ENCODE results near the gene GNG8.
"Not testable (repeated sequence)": the region's sequence is repeated elsewhere in the genome, so short reads cannot be mapped to it uniquely, and the experiment has no call there.

Gene GNG8

DNA sequence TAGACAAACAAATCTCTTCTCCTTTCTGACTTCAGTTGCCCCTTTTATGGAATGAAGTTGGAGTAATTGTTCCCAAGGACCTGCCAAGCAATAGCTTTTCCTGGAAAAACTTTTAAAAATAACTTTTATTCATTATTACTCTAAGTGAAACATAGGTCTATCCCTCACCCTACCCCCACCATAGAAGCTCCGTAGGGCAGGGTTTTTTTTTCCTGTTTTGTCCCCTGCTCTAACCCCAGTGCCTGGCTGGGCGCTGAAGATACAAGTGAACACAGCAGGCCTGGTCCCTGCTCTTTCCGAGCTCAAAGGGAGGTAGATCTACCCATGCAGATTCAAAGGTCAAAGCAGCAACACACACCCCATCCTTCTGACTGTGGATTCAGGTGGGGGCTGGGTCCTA lies 8.7 kb upstream of the GNG8 start:
- no peak for DNase-seq

DNA sequence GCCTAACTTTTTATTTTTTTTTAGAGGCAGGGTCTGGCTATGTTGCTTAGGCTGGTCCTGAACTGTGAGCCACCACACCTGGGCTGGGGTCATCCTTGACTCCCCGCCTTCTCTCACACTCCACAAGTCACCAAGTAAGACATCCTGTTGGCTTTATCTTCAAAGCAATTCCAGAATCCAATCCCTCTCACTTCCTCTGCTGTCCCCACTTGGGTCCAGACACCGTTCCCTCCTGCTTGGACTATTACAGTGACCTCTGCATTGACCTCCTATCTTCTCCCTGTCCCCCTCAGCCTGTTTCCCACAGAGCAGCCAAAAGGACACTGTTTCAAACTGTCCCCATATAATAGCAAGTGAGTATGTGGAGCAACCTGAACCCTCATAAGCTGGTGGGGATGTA lies 4.7 kb upstream of the GNG8 start:
- DNase-seq, result no peak

DNA sequence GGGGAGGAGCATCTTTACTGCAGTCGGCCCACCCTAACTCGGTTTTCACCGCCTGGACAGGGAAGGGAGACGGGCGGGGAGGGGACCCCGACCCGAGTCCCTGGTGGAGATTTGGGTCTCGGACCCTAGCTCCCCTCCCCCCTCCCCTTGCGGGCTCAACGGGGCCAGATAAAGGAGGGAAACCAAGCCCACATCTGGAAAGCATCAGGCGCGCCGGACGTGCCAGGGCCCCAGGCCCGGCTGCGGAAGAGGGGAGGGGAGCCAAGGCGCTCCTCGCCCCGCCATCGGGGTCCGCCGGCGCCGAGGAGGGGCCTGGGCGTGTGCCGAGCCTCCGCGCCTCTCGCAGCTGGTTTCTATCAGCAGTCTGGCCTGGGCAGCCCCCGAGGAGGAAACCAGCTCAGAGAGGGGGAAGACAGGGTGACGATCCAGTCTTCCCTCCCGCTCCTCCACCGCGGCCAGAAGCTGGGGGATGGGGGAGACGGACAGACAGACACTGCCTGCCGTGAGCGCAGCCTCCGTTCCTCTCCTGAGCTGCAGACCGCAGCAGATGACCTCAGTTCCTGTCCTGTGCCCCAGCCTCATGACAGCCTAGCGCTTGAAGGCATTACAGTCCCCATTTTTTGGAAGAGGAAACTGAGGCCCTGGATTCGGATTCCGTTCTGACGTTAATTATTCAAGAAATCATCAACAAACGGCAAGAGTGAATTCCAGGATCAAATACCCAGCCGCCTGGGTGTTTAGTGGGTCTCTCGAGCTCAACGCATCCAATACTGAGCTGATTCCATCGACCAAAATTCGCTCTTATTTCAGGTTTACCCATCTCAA lies 3.6 kb upstream of the GNG8 start:
- peak; percentile 92 for DNase-seq

DNA sequence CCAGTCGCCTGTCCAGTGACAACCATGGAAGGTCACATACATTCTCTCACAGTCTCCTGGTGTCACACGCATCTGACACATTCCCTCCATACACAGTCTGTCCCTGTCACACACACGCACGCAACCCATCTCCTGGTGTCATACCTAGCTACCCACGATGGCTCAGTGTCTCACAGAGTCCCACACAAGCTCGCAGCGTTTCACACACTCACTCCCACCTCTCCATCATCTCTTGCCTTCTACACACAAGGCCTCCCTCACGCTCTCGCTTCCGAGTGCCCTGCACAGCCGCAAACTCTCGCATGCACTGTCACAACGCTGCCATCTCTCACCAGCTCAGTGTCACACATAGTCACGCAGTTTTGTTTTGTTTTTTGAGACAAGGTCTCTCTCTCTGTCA lies 1.2 kb upstream of the GNG8 start:
- DNase-seq, result no peak

DNA sequence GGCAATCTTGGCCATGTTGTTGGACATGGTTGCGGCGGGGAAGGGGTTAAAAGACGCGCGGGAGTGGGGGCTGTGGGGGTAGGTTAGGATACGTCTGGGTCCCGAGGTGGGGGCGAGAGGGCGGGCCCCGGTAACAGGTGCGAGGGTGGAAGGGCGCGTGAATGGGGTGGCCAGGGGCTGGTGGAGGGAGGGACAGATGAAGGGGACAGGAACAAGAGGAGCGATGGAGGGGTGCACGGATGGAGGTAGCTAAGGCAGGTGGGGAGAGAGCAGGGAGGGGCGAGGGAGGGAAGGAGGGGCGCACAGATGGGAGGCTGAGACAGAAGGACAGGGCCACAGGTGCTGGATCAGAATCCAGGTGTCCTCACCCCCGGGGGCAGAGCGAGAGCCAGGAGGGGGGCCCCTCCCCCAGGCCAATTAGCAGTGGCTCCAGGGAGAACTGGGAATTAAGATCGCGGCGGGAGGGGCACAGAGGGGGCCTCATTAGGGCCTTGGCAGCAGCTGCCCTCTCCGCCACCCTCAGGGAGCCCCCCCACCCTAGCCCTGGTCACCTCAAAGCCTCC lies 1.3 kb downstream of the GNG8 start:
- DNase-seq, result no peak

DNA sequence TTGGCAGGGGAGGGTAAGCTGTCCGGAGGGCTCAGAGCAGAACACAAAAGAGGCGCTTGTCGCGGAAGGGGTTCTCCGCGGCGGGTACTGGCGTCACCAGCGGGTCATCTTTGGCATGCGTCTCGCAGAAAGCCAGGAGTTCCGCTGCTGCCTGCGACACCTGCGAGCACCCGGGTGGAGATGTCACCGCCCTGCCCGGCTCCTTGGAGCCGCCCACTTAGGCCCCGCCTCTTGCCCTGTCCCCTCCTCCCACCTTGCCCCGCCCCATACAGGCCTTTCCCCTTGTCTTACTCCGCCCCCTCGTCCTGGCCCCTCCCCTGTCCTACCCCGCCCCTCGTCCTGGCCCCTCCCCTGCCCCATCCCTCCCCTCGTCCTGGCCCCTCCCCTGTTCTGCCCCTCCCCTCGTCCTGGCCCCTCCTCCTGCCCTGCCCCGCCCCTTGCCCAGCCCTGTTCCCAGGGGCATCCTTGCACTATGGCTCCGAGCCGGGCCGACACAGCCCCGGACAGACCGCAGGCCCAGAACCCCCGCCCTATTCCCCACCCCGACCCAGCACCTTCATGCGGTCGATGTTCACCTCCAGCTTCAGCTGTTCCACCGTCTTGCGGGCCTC lies 1.9 kb downstream of the GNG8 start:
- peak; percentile 84 for DNase-seq

DNA sequence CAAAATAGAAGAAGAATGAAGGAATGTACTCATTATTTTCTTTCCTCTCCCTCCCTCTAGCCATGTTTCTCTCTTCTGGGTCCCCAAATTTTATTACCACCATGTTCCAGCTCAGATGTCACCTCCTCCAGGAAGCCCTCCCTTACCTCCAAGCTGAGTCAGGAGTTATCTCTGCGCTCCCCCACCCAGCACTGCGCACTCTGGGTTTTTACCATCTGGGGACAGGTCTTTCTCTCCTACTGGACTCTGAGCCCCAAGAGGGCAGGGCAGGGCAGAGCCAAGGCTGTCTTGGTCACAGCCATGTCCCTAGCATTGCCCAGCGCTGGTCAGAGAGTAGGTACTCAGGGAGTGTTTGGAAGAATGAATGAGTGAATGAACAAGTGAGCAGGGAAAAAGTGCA lies 2.9 kb downstream of the GNG8 start:
- DNase-seq, result no peak

DNA sequence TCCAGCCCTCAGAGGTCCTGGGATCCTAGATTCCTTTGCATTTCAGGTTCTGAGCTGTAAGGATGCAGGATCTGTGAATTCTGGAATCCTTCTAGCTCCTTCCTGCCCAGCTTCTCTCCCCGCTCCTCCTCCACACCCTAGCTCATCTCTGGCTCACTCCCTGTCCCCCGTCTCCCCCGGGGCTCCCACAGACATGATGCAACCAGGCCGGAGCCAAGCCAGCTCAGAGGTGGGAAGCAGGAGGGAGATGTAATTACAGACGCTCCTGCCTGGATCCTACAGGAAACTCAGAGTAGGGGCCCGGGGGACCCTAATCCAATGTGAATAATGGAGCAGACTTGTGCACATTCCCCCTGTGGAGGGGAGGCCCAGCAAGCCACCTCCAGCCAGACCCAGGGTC lies 4.5 kb downstream of the GNG8 start:
- DNase-seq, result no peak

DNA sequence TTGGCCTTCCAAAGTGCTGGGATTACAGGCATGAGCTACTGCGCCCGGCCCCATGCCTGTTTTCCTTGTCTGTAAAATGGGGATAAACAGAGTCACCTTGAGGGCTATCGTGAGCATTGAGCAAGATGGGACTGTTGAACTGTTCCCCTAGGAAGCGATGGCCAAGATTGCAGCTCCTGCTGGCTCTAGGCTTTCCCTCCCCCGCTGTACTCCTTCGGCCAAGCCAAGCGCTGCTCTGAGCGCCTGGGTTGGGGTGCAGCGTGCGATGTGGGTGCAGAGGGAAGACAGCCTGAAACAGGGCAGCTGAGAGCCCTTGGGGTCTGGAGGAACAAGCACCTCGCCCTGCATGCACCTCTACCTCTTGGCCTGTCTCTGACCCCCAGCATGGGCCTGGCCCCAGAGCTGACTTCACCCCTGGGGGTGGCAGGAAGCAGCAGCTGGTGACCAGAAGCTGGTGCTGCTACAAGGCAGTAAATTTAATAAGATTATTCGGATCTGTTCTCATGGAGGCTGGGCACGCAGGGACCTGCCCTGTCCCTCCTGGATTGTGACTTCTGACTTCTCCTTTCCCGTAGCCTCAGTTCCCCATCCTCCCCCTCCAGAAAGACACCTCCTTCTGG lies 5.3 kb downstream of the GNG8 start:
- DNase-seq, result no peak

DNA sequence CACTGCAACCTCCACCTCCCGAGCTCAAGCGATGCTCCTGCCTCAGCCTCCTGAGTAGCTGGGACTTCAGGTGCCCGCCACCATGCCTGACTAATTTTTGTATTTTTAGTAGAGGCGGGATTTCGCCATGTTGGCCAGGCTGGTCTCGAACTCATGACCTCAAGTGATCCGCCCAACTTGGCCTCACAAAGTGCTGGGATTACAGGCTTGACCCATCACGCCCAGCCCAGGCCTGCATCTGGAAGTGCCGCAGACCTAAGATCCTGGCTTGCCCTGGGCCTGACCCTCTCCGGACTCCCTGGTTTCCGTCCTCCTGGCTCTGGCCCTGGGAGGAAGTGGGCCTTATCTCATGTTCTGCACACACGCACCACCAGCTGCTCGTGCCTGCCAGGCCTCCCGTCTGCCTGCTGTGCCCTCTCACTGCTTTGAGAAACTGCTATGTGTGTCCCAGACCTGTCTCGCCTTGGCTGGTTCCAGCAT lies 6.4 kb downstream of the GNG8 start:
- DNase-seq, result no peak

DNA sequence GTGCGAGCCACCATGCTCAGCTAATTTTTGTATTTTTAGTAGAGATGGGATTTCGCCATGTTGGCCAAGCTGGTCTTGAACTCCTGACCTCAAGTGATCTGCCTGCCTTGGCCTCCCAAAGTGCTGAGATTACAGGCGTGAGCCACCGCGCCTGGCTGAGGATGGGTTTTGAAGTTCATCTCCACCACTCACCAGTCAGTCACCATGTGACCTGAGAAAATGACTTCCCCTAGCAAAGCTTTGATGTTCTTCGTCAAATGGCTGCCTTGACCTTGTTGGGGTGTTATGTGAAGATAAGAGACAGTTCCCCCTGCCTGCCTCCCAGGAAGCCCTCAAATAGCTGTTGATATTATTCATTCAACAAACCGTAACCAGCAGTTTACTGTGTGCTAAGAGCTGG lies 7.0 kb downstream of the GNG8 start:
- not testable (repeated sequence) for DNase-seq

DNA sequence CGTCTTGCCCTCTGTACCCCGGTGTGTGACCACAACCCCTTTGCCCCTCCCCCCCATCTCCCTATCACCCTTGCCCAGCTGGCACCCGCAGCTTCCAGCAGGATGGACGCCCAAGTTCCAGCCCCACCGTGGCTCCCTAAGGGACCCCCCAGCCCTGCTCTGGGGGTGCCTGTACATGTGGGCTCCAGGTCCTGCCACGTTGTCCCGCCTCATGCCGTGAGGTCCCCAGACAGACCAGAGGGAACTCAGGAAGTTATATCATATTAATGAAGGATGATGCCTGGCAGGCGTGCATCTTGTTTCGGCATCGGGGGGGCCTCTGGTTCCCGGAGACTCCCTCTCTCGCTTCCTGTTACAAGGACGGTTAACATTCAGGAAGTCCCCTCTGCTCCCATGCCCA lies 9.6 kb downstream of the GNG8 start:
- DNase-seq, result no peak

DNA sequence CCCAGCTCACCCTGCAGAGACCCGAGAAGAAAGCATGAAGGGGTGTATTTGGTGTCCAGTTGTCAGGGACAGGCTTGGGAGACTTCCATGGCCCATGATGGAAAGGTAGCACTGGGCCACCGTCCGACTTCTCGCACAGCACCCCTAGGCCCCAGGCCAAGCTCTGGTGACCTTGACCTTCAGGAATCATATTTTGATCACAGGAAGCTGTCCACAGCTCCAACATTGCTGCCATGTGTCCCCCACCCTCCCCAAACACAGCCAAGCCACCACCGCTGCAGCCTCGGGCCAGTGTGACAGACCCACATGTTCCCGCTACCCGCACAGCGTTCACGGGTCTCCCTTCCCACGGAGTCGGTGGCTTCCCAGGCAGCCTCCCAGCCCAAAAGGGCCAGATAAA lies 10.3 kb downstream of the GNG8 start:
- no peak for DNase-seq

DNA sequence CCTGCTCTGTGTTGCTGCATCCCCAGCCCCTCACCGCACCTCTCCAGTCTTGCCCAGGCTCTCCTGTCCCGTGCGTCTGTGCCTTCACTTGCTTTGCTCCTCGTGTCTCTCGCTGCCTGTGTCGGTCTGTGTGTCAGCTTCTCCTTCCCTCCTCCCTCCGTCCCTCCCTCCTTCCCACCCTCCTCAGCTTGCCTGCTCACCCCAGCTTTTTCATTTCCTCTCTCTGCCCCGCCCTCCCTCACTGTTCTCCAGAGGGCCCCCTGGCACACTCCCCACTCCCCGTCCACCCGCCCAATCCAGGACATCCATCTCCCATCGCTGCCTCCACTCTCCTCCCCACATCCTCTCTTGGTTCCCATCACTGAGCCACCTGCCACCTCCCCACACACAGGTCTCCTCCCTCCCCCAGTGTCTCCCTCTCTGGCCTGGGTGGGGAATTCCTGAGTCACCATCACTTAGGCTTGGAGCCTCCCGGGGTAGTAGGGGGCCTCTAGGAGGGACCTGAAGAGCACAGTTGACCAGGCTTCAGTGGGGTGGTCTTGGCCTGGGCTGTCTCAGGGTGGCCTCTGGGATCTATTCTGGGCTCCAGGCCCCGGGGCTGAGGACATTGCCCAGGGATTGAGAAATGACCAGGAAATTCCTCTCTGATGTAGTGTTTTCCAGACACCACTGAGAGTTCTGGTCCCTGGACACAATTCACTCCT lies 10.9 kb downstream of the GNG8 start, which contains the start of gene PTGIR:
Gene PTGIR, minus strand, starts transcription at position 132 of the 704 bp plus-strand sequence. CDS start 864 bp downstream, outside the sequence.
- DNase-seq, result peak; percentile 78

DNA sequence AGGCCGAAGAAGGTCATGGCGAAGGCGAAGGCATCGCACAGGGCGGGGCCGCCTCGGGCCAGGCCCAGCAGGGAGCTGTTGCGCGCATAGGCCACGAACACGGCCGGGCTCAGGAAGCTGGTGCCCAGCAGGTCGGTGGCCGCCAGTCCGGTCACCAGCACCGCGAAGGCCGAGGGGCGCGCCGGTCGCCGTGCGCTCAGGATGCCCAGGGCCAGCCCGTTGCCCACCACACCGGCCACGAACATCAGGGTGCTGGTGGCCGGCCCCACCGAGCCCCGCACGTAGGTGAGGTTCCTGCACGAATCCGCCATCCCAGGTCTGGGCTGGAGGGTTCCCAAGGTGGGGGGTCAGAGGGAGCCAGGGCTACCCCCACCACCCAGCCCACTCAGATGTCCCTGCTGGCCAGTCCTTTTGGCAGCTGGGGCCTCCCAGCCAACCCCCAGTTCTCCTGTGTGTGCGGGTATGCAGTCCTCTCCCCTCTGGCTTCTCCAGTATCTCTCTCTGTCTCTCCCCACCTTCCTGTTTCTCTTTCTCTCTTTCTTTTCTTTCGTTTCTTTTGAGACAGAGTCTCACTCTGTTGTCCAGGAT lies 12.0 kb downstream of the GNG8 start:
- DNase-seq, result no peak

DNA sequence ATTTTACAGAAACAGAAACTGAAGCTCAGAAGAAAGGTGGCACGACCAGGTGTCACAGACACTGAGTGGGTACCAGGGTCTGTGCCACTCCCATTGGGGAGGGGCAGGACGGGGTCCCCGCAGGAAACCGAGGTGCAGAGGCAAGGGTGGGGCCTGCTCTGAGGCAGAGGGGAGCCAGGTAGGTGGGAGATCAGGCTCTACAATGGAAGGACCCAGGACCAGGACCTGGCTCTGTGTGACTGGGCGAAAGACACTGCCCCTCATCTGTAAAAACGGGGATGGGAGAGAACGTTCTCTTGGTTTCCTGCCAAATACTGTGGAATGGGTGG lies 13.9 kb downstream of the GNG8 start:
- DNase-seq, result no peak

DNA sequence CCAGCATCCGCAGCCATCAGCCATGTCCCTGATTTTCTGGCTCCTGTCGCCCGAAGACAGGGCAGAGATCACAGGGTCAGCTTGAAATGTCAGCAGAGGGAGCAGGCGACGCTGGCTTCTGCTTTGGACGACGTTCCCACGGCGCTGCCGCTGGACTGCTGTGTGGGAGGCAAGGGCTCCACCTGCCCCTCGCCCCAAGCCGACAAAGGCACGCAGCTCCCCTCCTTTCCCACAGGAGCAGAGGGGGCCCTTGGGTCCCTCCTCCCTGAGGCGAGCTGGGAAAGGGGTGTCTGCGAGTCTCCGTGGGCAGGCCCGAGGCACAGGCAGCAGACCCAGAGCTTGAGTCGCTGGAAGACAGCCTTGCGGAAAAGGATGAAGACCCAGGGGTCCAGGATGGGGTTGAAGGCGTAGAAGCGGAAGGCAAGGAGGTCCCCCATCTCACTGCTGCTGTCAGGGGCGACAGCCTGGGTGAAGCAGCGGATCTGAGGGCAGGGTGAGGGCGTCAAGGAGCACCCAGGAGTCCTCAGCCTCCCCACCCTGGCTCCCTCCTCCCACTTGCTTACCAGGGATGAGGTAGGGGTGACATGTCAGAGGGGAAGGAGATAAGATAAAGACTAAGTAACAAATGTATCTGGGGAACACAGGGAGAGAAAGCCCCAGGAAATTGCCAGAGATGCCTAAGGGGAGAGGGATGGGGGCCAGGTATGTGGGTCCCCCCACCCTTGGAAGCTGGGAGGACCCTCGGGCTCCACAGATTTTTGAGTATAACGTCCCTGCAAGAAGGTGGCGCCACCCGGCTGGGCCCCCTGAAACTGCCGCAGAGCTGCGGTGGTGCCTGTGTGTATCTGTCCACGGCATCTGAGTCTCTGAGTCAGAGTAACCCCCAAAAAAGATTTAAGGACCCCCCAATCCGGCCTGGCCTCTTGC lies 14.5 kb downstream of the GNG8 start:
- DNase-seq, result no peak

DNA sequence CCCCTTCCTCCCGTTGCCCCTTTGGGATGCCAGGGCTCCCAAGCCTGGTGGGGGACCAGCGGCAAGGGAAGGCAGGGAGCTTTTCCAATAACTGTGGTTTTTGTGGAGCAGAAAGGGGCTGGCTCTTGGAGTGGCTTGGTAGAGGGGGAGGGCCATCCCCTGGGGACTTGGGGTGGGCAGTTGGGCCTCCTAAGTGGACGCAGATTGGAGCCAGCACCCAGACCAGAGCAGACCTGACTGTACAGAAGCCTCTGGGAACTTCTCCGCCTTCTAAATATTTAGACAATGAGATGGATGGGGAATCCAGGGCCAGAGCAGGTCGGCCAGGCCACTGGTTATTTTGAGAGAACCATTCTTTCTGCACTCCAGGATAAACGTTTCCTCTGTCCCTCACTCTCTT lies 15.3 kb downstream of the GNG8 start:
- DNase-seq, result no peak

DNA sequence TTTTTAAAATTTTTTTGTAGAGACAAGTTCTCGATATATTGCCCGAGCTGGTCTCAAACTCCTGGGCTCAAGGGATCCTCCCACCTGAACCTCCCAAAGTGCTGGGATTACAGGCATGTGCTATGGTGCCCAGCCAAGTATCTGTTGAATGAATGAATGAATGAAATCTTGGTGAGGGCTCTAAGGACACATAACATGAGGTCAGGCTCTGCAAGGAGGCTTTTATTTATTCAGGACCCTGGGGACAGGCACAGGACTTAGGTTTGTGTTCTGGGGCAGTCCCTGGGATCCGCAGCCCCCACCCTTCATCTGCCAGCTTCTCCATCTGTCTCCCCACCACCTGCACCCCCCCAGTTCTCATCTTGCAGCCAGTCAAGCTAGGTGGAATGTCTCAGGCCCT lies 15.7 kb downstream of the GNG8 start:
- DNase-seq, result no peak

DNA sequence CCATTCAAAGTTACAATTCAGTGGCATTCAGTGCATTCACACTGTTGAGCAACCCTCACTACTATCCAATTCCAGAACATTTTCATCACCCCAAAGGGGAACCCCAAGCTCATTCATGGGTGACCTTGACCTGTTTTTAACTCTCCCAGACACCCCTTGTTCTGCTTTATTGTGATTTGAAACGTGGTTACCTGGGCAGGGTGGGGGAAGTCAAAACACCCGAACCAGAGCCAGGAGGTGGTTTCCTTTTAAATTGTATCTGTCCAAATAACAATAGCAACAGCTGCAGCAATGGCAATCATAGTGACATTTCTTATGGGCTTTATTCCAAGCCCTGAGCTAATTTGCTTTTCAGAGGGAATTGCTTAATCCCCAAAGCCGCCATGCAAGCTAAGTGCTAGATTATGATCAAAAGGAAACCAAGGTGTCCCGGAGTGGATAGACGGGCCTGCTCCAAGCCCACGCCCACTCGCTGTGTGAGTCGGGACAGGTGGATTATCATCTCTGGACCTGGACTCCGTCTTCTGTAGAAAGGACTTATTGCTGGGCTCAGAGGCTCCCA lies 17.3 kb downstream of the GNG8 start:
- no peak for DNase-seq

DNA sequence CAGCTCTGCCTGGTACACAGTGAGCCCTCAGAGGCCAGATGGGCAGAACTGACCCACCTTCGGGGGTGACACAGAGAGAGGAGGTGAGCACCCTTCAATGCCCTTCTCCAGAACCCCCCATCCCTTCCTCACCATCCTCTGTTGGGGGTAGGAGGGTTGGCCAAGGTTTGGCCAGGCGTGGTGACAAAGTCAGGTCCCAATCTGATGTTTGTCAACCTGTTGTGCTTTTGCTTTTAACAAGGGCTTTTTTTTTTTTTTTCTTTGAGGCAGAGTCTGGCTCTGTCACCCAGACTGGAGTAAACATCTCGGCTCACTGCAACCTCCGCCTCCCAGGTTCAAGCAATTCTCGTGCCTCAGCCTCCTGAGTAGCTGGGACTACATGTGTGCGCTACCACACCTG lies 18.4 kb downstream of the GNG8 start:
- DNase-seq, result no peak
